ENCODE measurements around the gene TAS2R43.
"Not testable (repeated sequence)": the region's sequence is repeated elsewhere in the genome, so short reads cannot be mapped to it uniquely, and the experiment has no call there.

The TAS2R43 gene, protein sequence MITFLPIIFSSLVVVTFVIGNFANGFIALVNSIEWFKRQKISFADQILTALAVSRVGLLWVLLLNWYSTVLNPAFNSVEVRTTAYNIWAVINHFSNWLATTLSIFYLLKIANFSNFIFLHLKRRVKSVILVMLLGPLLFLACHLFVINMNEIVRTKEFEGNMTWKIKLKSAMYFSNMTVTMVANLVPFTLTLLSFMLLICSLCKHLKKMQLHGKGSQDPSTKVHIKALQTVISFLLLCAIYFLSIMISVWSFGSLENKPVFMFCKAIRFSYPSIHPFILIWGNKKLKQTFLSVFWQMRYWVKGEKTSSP

DNA sequence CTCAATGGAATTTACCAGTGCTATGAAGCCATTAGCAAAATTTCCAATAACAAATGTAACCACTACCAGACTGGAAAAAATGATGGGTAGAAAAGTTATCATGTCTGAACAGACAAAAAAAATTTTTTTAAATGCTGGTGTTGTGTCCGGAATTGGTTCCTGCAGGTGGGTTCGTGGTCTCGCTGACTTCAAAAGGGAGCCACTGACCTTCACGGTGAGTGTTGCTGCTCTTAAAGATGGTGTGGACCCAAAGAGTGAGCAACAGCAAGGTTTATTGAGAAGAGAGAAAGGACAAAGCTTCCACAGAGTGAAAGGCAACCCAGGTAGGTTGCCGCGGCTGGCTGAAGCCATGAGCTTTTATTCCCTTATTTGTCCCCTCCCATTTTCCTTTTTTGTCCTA is at the start of gene TAS2R43:
TAS2R43 (minus strand) TSS at position 186 of the 400 bp plus-strand sequence; CDS start at position 102, 84 bp downstream.
- Histone ChIP-seq H3K4me3 (ENCODE audit: low read length in 2 of 2) (no peak within 1 kb of the TSS), H3K27ac (ENCODE audit: low read length) (no peak within 1 kb of the TSS), H3K27me3 (ENCODE audit: control insufficient read depth in 1 of 2, insufficient read depth in 2 of 2, low read length in 2 of 2) (no peaks in the 10 kb centered on the region), H3K9me3 (ENCODE audit: control insufficient read depth in 2 of 2, low read length in 2 of 2) (no peaks in the 10 kb centered on the region), H3K36me3 (ENCODE audit: control insufficient read depth in 2 of 2, insufficient read depth in 2 of 2, low read length in 2 of 2) (no peaks in the 10 kb centered on the region), H3K4me1 (ENCODE audit: control insufficient read depth, insufficient read depth, low read length) (no peaks in the 10 kb centered on the region), H3K9ac (ENCODE audit: low read length in 2 of 2) (no peak within 1 kb of the TSS)

DNA sequence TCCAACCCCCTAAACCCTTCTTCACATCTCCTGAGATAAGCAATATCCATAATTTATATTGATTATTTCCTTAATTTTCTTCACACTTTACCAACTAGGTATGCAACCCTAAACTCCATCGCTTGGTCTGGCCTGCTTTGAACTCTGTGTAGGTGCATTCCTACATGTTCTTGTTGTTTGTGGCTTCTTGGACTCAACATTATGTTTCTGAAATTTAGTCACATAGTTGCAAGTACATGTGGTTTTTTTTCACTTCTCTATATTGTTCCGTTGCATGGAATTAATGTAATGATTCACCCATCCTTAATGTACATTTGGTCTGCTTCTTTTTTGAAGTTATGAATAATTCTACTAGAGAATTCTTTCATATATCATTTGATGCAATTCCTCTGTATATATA is 44.0 kb upstream of the TAS2R43 start:
- no peak overlapping the region for H3K9ac ChIP-seq (ENCODE audit: low read length in 2 of 2)
- H3K27ac ChIP-seq (ENCODE audit: low read length) = no peak overlapping the region
- no peaks in the 10 kb centered on the region for H3K4me1 ChIP-seq (ENCODE audit: control insufficient read depth, insufficient read depth, low read length)
- no peaks in the 10 kb centered on the region for H3K9me3 ChIP-seq (ENCODE audit: control insufficient read depth in 2 of 2, low read length in 2 of 2)
- no peaks in the 10 kb centered on the region for H3K36me3 ChIP-seq (ENCODE audit: control insufficient read depth in 2 of 2, insufficient read depth in 2 of 2, low read length in 2 of 2)
- no peaks in the 10 kb centered on the region for H3K27me3 ChIP-seq (ENCODE audit: control insufficient read depth in 1 of 2, insufficient read depth in 2 of 2, low read length in 2 of 2)
- H3K4me3 ChIP-seq (ENCODE audit: low read length in 2 of 2) = no peak overlapping the region

DNA sequence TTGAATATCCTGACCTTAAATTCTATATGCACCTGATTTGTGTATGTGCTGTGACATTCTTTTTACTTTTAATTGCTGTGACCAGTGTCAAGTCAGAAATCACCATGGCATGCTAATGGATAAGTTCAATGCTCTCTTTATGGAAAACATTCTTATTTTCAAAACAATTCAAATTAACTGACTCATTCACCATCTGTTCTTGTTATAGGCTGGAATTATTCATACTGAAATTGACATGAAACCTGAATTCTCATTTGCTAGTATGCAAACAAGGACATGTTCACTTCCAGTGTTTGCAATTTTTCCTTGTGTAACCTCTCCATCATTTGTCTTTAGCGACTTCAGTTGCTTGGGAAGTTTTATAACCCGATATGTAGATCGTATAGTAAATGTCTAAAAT is 42.2 kb upstream of the TAS2R43 start, which contains the start of gene TAS2R30:
TAS2R30 (minus strand) TSS at position 340 of the 400 bp plus-strand sequence. CDS start 400 bp downstream, outside the sequence.
- H3K4me3 ChIP-seq (ENCODE audit: low read length in 2 of 2) = no peak within 1 kb of the TSS
- H3K9ac ChIP-seq (ENCODE audit: low read length in 2 of 2) = no peak within 1 kb of the TSS
- H3K27ac ChIP-seq (ENCODE audit: low read length) = no peak within 1 kb of the TSS
- no peaks in the 10 kb centered on the region for H3K4me1 ChIP-seq (ENCODE audit: control insufficient read depth, insufficient read depth, low read length)
- H3K36me3 ChIP-seq (ENCODE audit: control insufficient read depth in 2 of 2, insufficient read depth in 2 of 2, low read length in 2 of 2) = no peaks in the 10 kb centered on the region
- H3K9me3 ChIP-seq (ENCODE audit: control insufficient read depth in 2 of 2, low read length in 2 of 2) = no peaks in the 10 kb centered on the region
- no peaks in the 10 kb centered on the region for H3K27me3 ChIP-seq (ENCODE audit: control insufficient read depth in 1 of 2, insufficient read depth in 2 of 2, low read length in 2 of 2)

DNA sequence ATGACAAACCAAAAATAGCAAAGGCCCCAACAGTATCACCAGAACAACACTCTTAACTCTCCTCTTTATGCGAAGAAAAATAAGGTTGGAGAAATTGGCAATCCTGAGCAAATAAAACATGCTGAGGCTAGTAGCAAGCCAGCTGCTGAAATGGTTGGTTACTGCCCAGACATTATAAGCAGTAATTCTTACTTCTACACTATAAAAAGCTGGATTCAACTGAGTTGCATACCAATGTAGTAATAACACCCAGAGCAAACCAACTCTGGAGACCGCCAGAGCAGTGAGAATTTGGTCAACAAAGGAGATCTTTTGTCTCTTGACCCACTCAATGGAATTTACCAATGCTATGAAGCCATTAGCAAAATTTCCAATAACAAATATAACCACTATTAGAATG is 41.7 kb upstream of the TAS2R43 start:
- Histone ChIP-seq H3K4me3 (ENCODE audit: low read length in 2 of 2) (no peak overlapping the region), H3K9me3 (ENCODE audit: control insufficient read depth in 2 of 2, low read length in 2 of 2) (no peaks in the 10 kb centered on the region), H3K27me3 (ENCODE audit: control insufficient read depth in 1 of 2, insufficient read depth in 2 of 2, low read length in 2 of 2) (no peaks in the 10 kb centered on the region), H3K27ac (ENCODE audit: low read length) (no peak overlapping the region), H3K9ac (ENCODE audit: low read length in 2 of 2) (no peak overlapping the region), H3K4me1 (ENCODE audit: control insufficient read depth, insufficient read depth, low read length) (no peaks in the 10 kb centered on the region), H3K36me3 (ENCODE audit: control insufficient read depth in 2 of 2, insufficient read depth in 2 of 2, low read length in 2 of 2) (no peaks in the 10 kb centered on the region)

DNA sequence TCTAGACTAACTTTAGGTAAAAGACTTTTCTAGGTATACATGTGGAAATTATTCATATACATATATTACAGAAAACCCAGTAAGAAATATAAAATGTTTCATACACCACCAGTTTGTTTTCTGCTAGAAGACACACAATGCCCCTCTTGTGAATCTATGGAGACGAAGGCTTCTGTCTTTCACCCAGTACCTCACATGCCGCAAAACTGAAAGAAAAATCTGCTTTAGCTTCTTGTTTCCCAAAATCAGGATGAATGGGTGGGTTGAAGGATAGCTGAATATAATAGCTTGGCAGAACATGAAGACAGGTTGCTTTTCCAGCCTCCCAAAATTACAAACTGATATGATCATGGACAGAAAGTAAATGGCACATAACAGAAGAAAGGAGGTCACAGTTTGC is 41.0 kb upstream of the TAS2R43 start:
- H3K4me1 ChIP-seq (ENCODE audit: control insufficient read depth, insufficient read depth, low read length) = no peaks in the 10 kb centered on the region
- H3K27ac ChIP-seq (ENCODE audit: low read length) = no peak overlapping the region
- no peaks in the 10 kb centered on the region for H3K27me3 ChIP-seq (ENCODE audit: control insufficient read depth in 1 of 2, insufficient read depth in 2 of 2, low read length in 2 of 2)
- no peaks in the 10 kb centered on the region for H3K9me3 ChIP-seq (ENCODE audit: control insufficient read depth in 2 of 2, low read length in 2 of 2)
- no peaks in the 10 kb centered on the region for H3K36me3 ChIP-seq (ENCODE audit: control insufficient read depth in 2 of 2, insufficient read depth in 2 of 2, low read length in 2 of 2)
- H3K9ac ChIP-seq (ENCODE audit: low read length in 2 of 2) = no peak overlapping the region
- H3K4me3 ChIP-seq (ENCODE audit: low read length in 2 of 2) = no peak overlapping the region

DNA sequence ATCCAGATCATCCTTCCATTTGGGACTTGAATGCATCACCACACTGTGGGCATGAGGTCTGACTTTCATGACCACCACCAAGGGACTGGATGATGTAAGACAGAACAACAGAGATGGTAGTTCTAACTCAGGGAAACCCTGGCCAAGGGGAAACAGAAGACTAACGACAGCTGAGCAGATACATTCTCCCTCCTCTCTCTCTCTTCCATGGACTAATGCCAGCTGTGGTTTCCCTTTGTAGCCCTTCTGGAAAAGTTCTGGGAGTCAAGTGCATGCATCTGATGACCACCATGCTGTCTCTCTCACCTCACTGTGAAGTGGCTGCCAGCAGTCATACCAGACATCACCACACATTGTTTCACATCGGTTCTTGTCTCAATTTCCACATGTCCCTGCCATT is 38.9 kb upstream of the TAS2R43 start:
- Histone ChIP-seq H3K9ac (ENCODE audit: low read length in 2 of 2) (no peak overlapping the region), H3K27ac (ENCODE audit: low read length) (no peak overlapping the region), H3K4me3 (ENCODE audit: low read length in 2 of 2) (no peak overlapping the region), H3K4me1 (ENCODE audit: control insufficient read depth, insufficient read depth, low read length) (no peaks in the 10 kb centered on the region), H3K27me3 (ENCODE audit: control insufficient read depth in 1 of 2, insufficient read depth in 2 of 2, low read length in 2 of 2) (no peaks in the 10 kb centered on the region), H3K9me3 (ENCODE audit: control insufficient read depth in 2 of 2, low read length in 2 of 2) (no peaks in the 10 kb centered on the region), H3K36me3 (ENCODE audit: control insufficient read depth in 2 of 2, insufficient read depth in 2 of 2, low read length in 2 of 2) (no peaks in the 10 kb centered on the region)

DNA sequence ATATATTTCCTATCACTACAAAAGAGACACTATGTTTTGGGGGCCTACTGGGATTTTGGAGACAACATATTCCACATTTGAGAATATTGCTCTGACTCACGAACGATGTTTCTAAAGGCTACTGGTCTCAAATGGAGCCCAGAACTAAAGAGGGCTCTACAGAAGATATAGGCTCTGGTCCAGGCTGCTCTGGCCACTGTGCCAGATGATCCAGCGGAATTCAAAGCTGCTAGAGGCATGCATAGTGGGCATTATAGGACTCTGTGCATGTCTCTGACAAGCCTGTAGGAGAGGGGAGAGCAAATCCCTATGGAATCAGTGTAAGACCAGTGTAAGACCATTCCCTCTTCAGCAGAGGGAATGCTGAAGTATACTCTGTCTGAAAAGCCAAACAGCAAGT is 38.3 kb upstream of the TAS2R43 start:
- H3K36me3 ChIP-seq (ENCODE audit: control insufficient read depth in 2 of 2, insufficient read depth in 2 of 2, low read length in 2 of 2) = no peaks in the 10 kb centered on the region
- no peak overlapping the region for H3K9ac ChIP-seq (ENCODE audit: low read length in 2 of 2)
- no peaks in the 10 kb centered on the region for H3K9me3 ChIP-seq (ENCODE audit: control insufficient read depth in 2 of 2, low read length in 2 of 2)
- no peak overlapping the region for H3K4me3 ChIP-seq (ENCODE audit: low read length in 2 of 2)
- no peaks in the 10 kb centered on the region for H3K4me1 ChIP-seq (ENCODE audit: control insufficient read depth, insufficient read depth, low read length)
- H3K27ac ChIP-seq (ENCODE audit: low read length) = no peak overlapping the region
- no peaks in the 10 kb centered on the region for H3K27me3 ChIP-seq (ENCODE audit: control insufficient read depth in 1 of 2, insufficient read depth in 2 of 2, low read length in 2 of 2)

DNA sequence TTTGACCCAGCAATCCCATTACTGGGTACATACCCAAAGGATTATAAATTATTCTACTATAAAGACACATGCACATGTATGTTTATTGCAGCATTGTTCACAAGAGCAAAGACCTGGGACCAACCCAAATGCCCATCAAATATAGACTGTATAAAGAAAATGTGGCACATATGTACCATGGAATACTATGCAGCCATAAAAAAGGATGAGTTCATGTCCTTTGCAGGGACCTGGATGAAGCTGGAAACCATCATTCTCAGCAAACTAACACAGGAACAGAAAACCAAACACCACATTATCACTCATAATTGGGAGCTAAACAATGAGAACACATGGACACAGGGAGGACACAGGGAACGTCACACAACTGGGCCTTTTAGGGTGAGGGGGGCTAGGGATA is 22.0 kb upstream of the TAS2R43 start:
- not testable (repeated sequence) for H3K27me3 ChIP-seq (ENCODE audit: control insufficient read depth in 1 of 2, insufficient read depth in 2 of 2, low read length in 2 of 2); H3K36me3 ChIP-seq (ENCODE audit: control insufficient read depth in 2 of 2, insufficient read depth in 2 of 2, low read length in 2 of 2); H3K4me1 ChIP-seq (ENCODE audit: control insufficient read depth, insufficient read depth, low read length); H3K9me3 ChIP-seq (ENCODE audit: control insufficient read depth in 2 of 2, low read length in 2 of 2); H3K4me3 ChIP-seq (ENCODE audit: low read length in 2 of 2); H3K9ac ChIP-seq (ENCODE audit: low read length in 2 of 2); H3K27ac ChIP-seq (ENCODE audit: low read length)

DNA sequence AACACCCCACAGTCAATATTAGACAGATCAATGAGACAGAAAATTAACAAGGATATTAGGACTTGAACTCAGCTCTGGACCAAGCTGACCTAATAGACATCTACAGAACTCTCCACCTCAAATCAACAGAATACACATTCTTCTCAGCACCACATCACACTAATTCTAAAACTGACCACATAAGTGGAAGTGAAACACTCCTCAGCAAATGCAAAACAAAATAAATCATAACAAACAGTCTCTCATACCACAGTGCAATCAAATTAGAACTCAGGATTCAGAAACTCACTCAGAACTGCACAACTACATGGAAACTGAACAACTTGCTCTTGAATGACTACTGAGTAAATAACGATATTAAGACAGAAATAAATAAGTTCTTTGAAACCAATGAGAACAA is 19.1 kb upstream of the TAS2R43 start:
- not testable (repeated sequence) for H3K36me3 ChIP-seq (ENCODE audit: control insufficient read depth in 2 of 2, insufficient read depth in 2 of 2, low read length in 2 of 2); H3K9me3 ChIP-seq (ENCODE audit: control insufficient read depth in 2 of 2, low read length in 2 of 2); H3K9ac ChIP-seq (ENCODE audit: low read length in 2 of 2); H3K27ac ChIP-seq (ENCODE audit: low read length); H3K4me3 ChIP-seq (ENCODE audit: low read length in 2 of 2); H3K4me1 ChIP-seq (ENCODE audit: control insufficient read depth, insufficient read depth, low read length); H3K27me3 ChIP-seq (ENCODE audit: control insufficient read depth in 1 of 2, insufficient read depth in 2 of 2, low read length in 2 of 2)

DNA sequence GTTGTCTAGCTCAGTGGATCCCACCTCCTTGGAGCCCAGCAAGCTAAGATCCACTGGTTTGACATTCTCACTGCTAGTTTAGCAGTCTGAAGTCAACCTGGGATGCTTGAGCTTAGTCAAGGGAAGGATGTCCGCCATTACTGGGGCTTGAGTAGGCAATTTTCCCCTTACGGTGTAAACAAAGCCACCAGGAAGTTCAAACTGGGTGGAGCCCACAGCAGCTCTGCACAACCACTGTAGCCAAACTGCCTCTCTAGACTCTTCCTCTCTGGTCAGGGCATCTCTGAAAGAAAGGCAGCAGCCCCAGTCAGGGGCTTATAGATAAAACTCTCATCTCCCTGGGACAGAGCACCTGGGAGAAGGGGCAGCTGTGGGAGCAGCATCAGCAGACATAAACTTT is 16.7 kb upstream of the TAS2R43 start:
- no peaks in the 10 kb centered on the region for H3K36me3 ChIP-seq (ENCODE audit: control insufficient read depth in 2 of 2, insufficient read depth in 2 of 2, low read length in 2 of 2)
- no peaks in the 10 kb centered on the region for H3K4me1 ChIP-seq (ENCODE audit: control insufficient read depth, insufficient read depth, low read length)
- no peak overlapping the region for H3K27ac ChIP-seq (ENCODE audit: low read length)
- no peaks in the 10 kb centered on the region for H3K27me3 ChIP-seq (ENCODE audit: control insufficient read depth in 1 of 2, insufficient read depth in 2 of 2, low read length in 2 of 2)
- H3K9ac ChIP-seq (ENCODE audit: low read length in 2 of 2) = no peak overlapping the region
- H3K4me3 ChIP-seq (ENCODE audit: low read length in 2 of 2) = no peak overlapping the region
- no peaks in the 10 kb centered on the region for H3K9me3 ChIP-seq (ENCODE audit: control insufficient read depth in 2 of 2, low read length in 2 of 2)

DNA sequence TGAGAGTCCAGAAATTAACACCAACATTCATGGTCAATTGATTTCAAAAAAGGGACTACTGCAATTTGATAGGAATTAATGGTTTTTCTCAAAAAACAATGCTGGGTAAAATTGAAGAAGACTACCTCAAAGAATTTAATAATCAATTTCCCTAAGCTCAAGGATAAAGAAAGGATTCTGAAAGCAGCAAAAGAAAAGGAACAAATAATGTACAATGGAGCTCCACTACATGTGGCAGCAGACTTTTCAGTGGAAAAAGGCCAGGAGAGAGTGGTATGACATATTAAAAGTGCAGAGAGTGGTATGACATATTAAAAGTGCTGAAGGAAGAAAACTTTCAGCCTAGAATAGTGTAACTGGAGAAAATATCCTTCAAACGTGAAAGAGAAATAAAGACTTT is 15.6 kb upstream of the TAS2R43 start:
- no peaks in the 10 kb centered on the region for H3K36me3 ChIP-seq (ENCODE audit: control insufficient read depth in 2 of 2, insufficient read depth in 2 of 2, low read length in 2 of 2)
- no peak overlapping the region for H3K27ac ChIP-seq (ENCODE audit: low read length)
- no peak overlapping the region for H3K9ac ChIP-seq (ENCODE audit: low read length in 2 of 2)
- H3K4me3 ChIP-seq (ENCODE audit: low read length in 2 of 2) = no peak overlapping the region
- no peaks in the 10 kb centered on the region for H3K4me1 ChIP-seq (ENCODE audit: control insufficient read depth, insufficient read depth, low read length)
- H3K27me3 ChIP-seq (ENCODE audit: control insufficient read depth in 1 of 2, insufficient read depth in 2 of 2, low read length in 2 of 2) = no peaks in the 10 kb centered on the region
- H3K9me3 ChIP-seq (ENCODE audit: control insufficient read depth in 2 of 2, low read length in 2 of 2) = no peaks in the 10 kb centered on the region
